Gastroesophageal sphincter (tissue), 4 donors: ENCODE results near the gene UPF1. TPM values are rescaled to one million over a fixed set of nuclear protein-coding genes. Genes with fewer than 3 reads are reported as not detected.

Experiments
- ATAC-seq: fragments of 150-250 bp; one replicate; pipeline ENCODE4 v1.9.1; 2016; ENCODE audit warnings: mild to moderate bottlenecking, moderate library complexity
- H3K27ac ChIP-seq, 4 donors: fragments of 200-600 bp; sonication (generic) in 3 of 4; 1 replicate in 3 of 4; 2 replicates in 1 of 4; pipeline ENCODE4 v1.5.1; 2016 to 2019
- H3K27me3 ChIP-seq: fragments of 200-600 bp; sonication (generic); one replicate; pipeline ENCODE4 v1.5.1; 2019
- H3K36me3 ChIP-seq, 2 donors: fragments of 200-600 bp; sonication (generic); one replicate each; pipeline ENCODE4 v1.5.1; 2019; ENCODE audit warnings: control low read depth in 1 of 2
- H3K4me1 ChIP-seq, 3 donors: fragments of 200-600 bp; sonication (generic); 1 replicate in 2 of 3; 2 replicates in 1 of 3; pipeline ENCODE4 v1.5.1; 2016 to 2019; ENCODE audit warnings: control low read depth in 2 of 3
- H3K4me3 ChIP-seq, 2 donors: fragments of 200-600 bp; sonication (generic); one replicate each; pipeline ENCODE4 v1.5.1; 2019; ENCODE audit warnings: mild to moderate bottlenecking in 1 of 2, moderate library complexity in 1 of 2
- H3K9me3 ChIP-seq, 3 donors: fragments of 200-600 bp; sonication (generic); one replicate each; pipeline ENCODE4 v1.5.1; 2017 to 2019; ENCODE audit warnings: control low read depth in 2 of 3
- EP300 ChIP-seq: sonication (generic); formaldehyde crosslinking; IDR thresholded peaks from one replicate; pipeline ENCODE4 v1.6.1; 2017; ENCODE audit warnings: antibody characterized with exemption, mild to moderate bottlenecking
- POLR2A ChIP-seq, 2 donors: fragments of 450-650 bp; IDR thresholded peaks; one replicate each; pipeline ENCODE4 v1.6.1; 2017; ENCODE audit warnings: antibody characterized with exemption in 2 of 2, mild to moderate bottlenecking in 2 of 2, moderate library complexity in 1 of 2
- POLR2AphosphoS5 ChIP-seq: sonication (generic); formaldehyde crosslinking; IDR thresholded peaks from one replicate; pipeline ENCODE4 v1.6.1; 2017; ENCODE audit warnings: antibody characterized with exemption
- WGBS, 2 donors: methylation state at CpG; one replicate each; pipeline ENCODE4 v1.1.5; 2018; ENCODE audit warnings: low coverage in 1 of 2; 5-methylcytosine and 5-hydroxymethylcytosine counted together
- total RNA-seq, 4 donors: library from RNA; depleted of rRNA; stranded (reverse); fragments of >200 nt; gene quantifications; one replicate each; pipeline ENCODE4 v1.1.0, GENCODE V29; 2016
- TF ChIP-seq, protein P1 (sequence below), 4 experiments: fragments of 200-600 bp in 2 of 4; fragments of 450-650 bp in 2 of 4; sonication (generic) in 1 of 4; IDR thresholded peaks; one replicate each; pipeline ENCODE4 v1.5.1; 2017 to 2019; ENCODE audit warnings: antibody characterized with exemption in 4 of 4, mild to moderate bottlenecking in 2 of 4, moderate library complexity in 2 of 4

UPF1 gene
- total RNA-seq, 4 donors from 2014 or later: 53.6 to 92.2 (median 59.9) TPM

DNA sequence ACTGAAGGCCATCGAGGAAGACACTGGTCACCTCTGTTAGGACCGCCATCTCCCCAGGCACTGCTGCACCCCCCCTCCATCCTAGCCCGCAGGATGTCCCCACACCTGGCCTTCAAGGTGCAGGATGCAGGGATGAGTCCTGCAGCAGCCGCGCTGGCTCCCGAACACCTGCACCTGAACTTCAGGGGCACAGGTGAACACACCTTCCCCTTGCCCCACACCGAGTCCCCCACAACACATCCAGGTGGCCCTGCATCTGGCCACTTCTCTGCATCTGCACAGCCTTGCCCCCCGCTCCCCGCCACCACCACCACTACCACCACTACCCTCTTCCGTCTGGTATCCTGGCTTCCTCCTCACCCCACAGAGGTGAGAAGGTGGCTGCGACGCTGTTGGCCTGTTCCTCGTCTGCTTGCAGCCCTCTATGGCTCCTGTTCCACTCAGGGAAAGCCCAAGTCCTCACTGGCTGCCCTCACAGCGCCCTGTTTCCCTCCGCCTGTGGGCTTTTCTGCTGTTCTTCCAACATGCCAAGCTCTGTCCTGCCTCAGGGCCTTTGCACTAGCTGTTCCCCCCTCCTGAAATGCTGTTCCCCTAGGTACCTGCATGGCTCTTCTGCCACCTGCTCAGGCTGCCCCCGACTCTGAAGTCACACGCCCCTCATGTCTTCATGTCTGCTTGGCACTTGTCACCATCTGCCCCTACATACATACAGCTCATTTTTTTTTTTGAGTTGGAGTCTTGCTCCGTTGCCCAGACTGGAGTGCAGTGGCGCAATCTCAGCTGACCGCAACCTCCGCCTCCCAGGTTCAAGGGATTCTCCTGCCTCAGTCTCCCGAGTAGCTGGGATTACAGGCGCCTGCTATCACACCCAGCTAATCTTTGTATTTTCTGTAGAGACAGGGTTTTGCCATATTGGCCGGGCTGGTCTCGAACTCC lies 65.6 kb downstream of the UPF1 start:
- Histone ChIP-seq H3K9me3 (no peaks in the 10 kb centered on the region), H3K27ac (no peak overlapping the region)

DNA sequence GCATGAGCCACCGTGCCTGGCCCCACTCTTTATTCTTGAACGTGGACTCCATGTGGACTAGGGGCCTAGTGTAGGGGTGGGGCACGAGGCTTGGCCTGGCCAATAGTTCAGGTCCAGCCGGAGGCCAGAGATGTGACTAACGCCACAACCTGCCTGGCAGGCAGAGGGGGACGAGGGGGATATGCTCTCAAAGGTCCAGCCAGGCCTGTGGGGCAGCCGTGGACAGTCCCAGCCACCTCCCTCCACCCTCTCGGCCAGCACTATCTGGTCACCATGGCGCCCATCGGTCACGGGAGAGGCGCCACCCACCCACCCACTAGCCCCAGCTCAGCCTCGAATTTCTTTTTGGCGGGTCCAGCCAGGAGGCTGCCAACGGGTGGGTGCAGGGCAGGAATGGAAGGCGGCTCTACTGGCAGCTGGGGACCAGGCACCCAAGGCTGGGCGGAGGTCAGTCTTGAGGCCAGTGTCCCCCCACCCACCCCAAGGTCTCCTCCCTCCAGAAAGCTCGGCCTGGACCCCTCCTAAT lies 66.4 kb downstream of the UPF1 start:
- ATAC-seq: no peak
- H3K36me3 ChIP-seq: peaks cover 0 to 47% of the 10 kb centered on the region in 2 donors
- WGBS, 2 donors: 0% methylated on average over 1 of the region's 18 CpGs; no CpG with 5 or more reads in 1 of the 2 donors
- H3K27me3 ChIP-seq: peaks cover 46% of the 10 kb centered on the region
- H3K9me3 ChIP-seq: no peaks in the 10 kb centered on the region
- peaks cover 0 to 30% (median 14%) of the 10 kb centered on the region in 3 donors for H3K4me1 ChIP-seq
- no peak for TF ChIP-seq POLR2AphosphoS5
- TF ChIP-seq, protein P1, sequence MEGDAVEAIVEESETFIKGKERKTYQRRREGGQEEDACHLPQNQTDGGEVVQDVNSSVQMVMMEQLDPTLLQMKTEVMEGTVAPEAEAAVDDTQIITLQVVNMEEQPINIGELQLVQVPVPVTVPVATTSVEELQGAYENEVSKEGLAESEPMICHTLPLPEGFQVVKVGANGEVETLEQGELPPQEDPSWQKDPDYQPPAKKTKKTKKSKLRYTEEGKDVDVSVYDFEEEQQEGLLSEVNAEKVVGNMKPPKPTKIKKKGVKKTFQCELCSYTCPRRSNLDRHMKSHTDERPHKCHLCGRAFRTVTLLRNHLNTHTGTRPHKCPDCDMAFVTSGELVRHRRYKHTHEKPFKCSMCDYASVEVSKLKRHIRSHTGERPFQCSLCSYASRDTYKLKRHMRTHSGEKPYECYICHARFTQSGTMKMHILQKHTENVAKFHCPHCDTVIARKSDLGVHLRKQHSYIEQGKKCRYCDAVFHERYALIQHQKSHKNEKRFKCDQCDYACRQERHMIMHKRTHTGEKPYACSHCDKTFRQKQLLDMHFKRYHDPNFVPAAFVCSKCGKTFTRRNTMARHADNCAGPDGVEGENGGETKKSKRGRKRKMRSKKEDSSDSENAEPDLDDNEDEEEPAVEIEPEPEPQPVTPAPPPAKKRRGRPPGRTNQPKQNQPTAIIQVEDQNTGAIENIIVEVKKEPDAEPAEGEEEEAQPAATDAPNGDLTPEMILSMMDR (IDR thresholded peaks at IDR 0.05): no peak
- no peak for TF ChIP-seq POLR2A (IDR thresholded peaks at IDR 0.05)
- no peak for TF ChIP-seq EP300
- H3K4me3 ChIP-seq: no peak overlapping the region
- H3K27ac ChIP-seq: no peak overlapping the region

More for the DNA sequence above, 65.6 kb downstream of the UPF1 start:
- Histone ChIP-seq H3K4me3 (no peak overlapping the region), H3K4me1 (peaks cover 0 to 30% (median 14%) of the 10 kb centered on the region in 3 donors), H3K27me3 (peaks cover 50% of the 10 kb centered on the region), H3K36me3 (peaks cover 0 to 41% of the 10 kb centered on the region in 2 donors)
- WGBS, 2 donors: 96% methylated on average over 5 to 11 of the region's 25 CpGs
- TF ChIP-seq EP300 (no peak), POLR2A (IDR thresholded peaks at IDR 0.05) (no peak), POLR2AphosphoS5 (no peak)
- TF ChIP-seq, protein P1 (IDR thresholded peaks at IDR 0.05): no peak
- ATAC-seq: no peak

DNA sequence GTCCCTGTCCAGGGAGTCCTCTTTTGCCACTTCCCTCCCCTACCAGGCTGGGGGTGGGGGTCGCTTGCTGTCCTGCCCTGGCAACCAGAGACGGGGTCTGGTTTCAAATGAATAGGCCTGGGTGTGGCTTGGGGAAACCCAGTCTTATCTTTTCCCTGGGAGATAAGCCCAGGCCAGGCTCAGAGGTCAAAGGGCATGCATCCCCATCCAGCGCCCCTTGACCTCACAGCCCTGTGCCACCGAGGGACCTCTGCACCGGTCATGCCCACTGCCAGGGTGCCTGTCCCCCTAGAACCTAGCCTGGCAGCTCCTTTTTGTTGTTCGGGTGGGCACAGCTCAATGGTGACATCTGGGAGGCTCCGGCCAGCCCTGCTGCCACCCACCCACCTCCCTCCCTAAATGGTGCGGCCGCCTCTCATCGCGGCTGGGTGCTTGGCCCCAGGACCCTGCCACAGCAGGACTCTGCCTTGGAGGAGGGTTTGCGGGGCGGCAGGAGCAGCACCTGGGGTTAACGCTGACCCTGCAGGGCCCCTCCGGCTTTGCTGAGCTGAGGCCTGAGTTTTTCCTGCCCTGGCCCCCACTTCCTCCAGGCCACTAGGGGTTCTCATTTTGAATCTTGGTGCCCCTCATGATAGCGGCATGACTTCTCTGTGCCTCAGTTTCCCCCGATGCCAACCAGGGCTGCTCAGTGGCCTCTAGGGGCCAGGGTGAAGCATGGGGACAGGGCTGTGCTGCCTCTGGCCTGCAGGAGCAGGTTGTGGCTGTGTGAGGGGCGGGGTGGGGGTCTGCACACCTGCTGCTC lies 67.0 kb downstream of the UPF1 start:
- no peak overlapping the region for H3K4me3 ChIP-seq
- no CpG with 5 or more reads among the region's 18 CpGs for WGBS, 2 donors
- H3K36me3 ChIP-seq: peaks cover 0 to 54% of the 10 kb centered on the region in 2 donors
- no peak overlapping the region for H3K27ac ChIP-seq
- ATAC-seq: no peak
- TF ChIP-seq EP300: no peak
- TF ChIP-seq, protein P1 (IDR thresholded peaks at IDR 0.05): no peak
- no peak for TF ChIP-seq POLR2A (IDR thresholded peaks at IDR 0.05)
- no peak for TF ChIP-seq POLR2AphosphoS5
- H3K9me3 ChIP-seq: no peaks in the 10 kb centered on the region
- H3K27me3 ChIP-seq: peaks cover 39% of the 10 kb centered on the region
- H3K4me1 ChIP-seq: peaks cover 0 to 26% (median 14%) of the 10 kb centered on the region in 3 donors

DNA sequence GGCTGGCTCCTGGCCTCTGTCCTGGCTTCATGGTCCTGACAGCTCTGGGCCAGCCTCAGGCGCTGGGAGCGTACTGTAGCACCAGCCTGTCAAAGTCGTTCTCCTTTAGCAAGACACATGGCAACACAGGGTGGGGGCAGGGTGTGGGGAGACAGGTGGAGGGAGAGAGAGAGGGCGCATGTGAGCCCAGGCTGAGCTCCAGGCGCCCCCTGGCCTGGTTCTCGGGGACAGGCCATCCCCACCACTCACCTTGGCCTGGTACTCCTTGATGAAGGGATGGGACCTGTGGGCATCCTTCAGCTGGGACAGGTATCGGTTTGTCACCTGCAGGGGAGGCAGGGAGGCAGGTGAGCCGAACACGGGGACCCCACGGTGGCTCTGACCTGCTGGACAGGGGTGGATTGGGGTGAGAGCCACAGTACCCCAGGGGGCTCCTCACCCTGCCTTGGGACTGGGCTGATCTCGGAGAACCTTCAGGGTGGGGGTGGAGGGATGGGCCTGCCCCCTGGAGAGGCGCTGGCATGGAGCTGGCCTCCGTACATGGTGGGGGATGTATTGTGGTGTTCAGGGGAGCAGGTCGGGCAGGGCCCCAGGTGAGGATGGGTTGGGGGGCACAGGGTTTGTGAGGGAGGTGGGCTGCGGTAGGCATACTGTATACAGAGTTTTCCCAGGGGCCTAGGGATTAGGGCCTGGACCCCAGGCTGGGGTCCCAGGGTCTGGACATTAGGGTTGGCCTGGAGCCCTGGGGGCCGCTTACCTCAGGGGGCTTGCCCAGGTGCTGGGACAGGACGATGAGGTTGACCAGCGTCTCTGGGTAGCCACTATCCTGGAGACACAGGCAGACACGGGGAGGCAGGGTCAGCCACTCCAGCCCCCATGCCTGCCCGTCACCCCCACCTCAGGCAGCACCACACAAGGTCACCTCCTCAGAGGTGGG lies 68.1 kb downstream of the UPF1 start:
- H3K4me1 ChIP-seq: peaks cover 0 to 15% (median 7%) of the 10 kb centered on the region in 3 donors
- 71 to 80% methylated on average over 1 to 4 of the region's 20 CpGs for WGBS, 2 donors
- no peak for TF ChIP-seq POLR2AphosphoS5
- TF ChIP-seq, protein P1 (IDR thresholded peaks at IDR 0.05): no peak
- TF ChIP-seq EP300: no peak
- no peak for TF ChIP-seq POLR2A (IDR thresholded peaks at IDR 0.05)
- no peak for ATAC-seq
- no peak overlapping the region for H3K4me3 ChIP-seq
- no peaks in the 10 kb centered on the region for H3K9me3 ChIP-seq
- H3K27me3 ChIP-seq: peaks cover 28% of the 10 kb centered on the region
- peaks cover 0 to 65% of the 10 kb centered on the region in 2 donors for H3K36me3 ChIP-seq
- H3K27ac ChIP-seq: no peak overlapping the region
